GM23338 (cell line): ENCODE data around the gene FKBP8. TPM values are rescaled to one million over a fixed set of nuclear protein-coding genes. Genes with fewer than 3 reads are reported as not detected.

Experiments
- ATAC-seq: fragments of 200-7000 bp; cut with Tn5 transposase; 3 replicates; pipeline ENCODE4 v1.9.1; 2020
- DNase-seq: peaks from one replicate; pipeline ENCODE4 v3.0.0-alpha.2; 2015; ENCODE audit warnings: low spot score
- H2AFZ ChIP-seq: fragments of 200-600 bp; sonication (generic); 2 replicates; pipeline ENCODE4 v1.8.0; 2016; ENCODE audit warnings: antibody characterized with exemption, mild to moderate bottlenecking, moderate library complexity
- H3F3A ChIP-seq: fragments of 200-600 bp; sonication (generic); replicated peaks from 2 replicates; pipeline ENCODE4 v1.8.0; 2017; ENCODE audit warnings: antibody characterized with exemption, mixed run types, low read depth
- H3K27ac ChIP-seq: fragments of 200-600 bp; sonication (generic); 2 replicates; pipeline ENCODE4 v1.6.1; 2016; ENCODE audit warnings: low read depth
- H3K27me3 ChIP-seq: fragments of 200-600 bp; sonication (generic); 2 replicates; pipeline ENCODE4 v1.8.0; 2016; ENCODE audit warnings: mild to moderate bottlenecking, mixed run types, moderate library complexity; ENCODE audit not compliant: insufficient read depth
- H3K36me3 ChIP-seq: fragments of 200-600 bp; sonication (generic); 2 replicates; pipeline ENCODE4 v1.8.0; 2016; ENCODE audit warnings: mild to moderate bottlenecking; ENCODE audit not compliant: insufficient read depth
- H3K4me1 ChIP-seq: fragments of 200-600 bp; sonication (generic); 2 replicates; pipeline ENCODE4 v1.8.0; 2016; ENCODE audit warnings: mild to moderate bottlenecking, moderate library complexity; ENCODE audit not compliant: insufficient read depth
- H3K4me2 ChIP-seq: fragments of 200-600 bp; sonication (generic); 2 replicates; pipeline ENCODE4 v1.7.1; 2017; ENCODE audit warnings: mixed run types
- H3K4me3 ChIP-seq: fragments of 200-600 bp; sonication (generic); 2 replicates; pipeline ENCODE4 v1.6.1; 2016; ENCODE audit warnings: mixed run types
- H3K79me2 ChIP-seq: fragments of 200-600 bp; sonication (generic); replicated peaks from 2 replicates; pipeline ENCODE4 v1.8.0; 2017; ENCODE audit warnings: mild to moderate bottlenecking; ENCODE audit not compliant: insufficient read depth
- H3K9me2 ChIP-seq: fragments of 200-600 bp; sonication (generic); 2 replicates; pipeline ENCODE4 v1.8.0; 2017; ENCODE audit not compliant: insufficient read depth
- H4K20me1 ChIP-seq: fragments of 200-600 bp; sonication (generic); replicated peaks from 2 replicates; pipeline ENCODE4 v1.8.0; 2017; ENCODE audit warnings: mild to moderate bottlenecking; ENCODE audit not compliant: insufficient read depth
- H3K27ac Mint-ChIP-seq: 2 replicates; pipeline ENCODE4 v1.8.0; 2020; ENCODE audit warnings: inconsistent platforms, mild to moderate bottlenecking, moderate library complexity, mixed read lengths
- H3K27me3 Mint-ChIP-seq: 3 replicates; pipeline ENCODE4 v1.8.0; 2022; ENCODE audit warnings: low read depth, mild to moderate bottlenecking, moderate library complexity, mixed read lengths, inconsistent platforms; ENCODE audit not compliant: insufficient read depth, poor library complexity
- H3K36me3 Mint-ChIP-seq: 3 replicates; pipeline ENCODE4 v1.8.0; 2021; ENCODE audit warnings: low read depth, mild to moderate bottlenecking, inconsistent platforms, moderate library complexity, mixed read lengths
- H3K4me1 Mint-ChIP-seq: 3 replicates; pipeline ENCODE4 v1.8.0; 2020; ENCODE audit warnings: mild to moderate bottlenecking, inconsistent platforms, mixed read lengths
- H3K4me3 Mint-ChIP-seq: 3 replicates; pipeline ENCODE4 v1.8.0; 2021; ENCODE audit warnings: moderate library complexity, mild to moderate bottlenecking, inconsistent platforms, mixed read lengths
- H3K9me3 Mint-ChIP-seq: 3 replicates; pipeline ENCODE4 v1.8.0; 2020; ENCODE audit warnings: moderate library complexity, mild to moderate bottlenecking, inconsistent platforms, mixed read lengths
- CREB1 ChIP-seq: fragments of 250-450 bp; sonication (Bioruptor Pico); IDR thresholded peaks from 2 replicates; pipeline ENCODE4 v1.5.0; 2020; ENCODE audit warnings: low read depth, mild to moderate bottlenecking, moderate library complexity
- EZH2 ChIP-seq: fragments of 200-600 bp; sonication (generic); IDR thresholded peaks from one replicate; pipeline ENCODE4 v1.8.0; 2017; ENCODE audit warnings: antibody characterized with exemption, mild to moderate bottlenecking, low read depth; ENCODE audit not compliant: unreplicated experiment
- EZH2phosphoT487 ChIP-seq: fragments of 200-600 bp; sonication (generic); IDR thresholded peaks from one replicate; pipeline ENCODE4 v1.8.1; 2018; ENCODE audit warnings: antibody characterized with exemption; ENCODE audit not compliant: unreplicated experiment
- JUNB ChIP-seq: IDR thresholded peaks from one replicate; pipeline ENCODE4 v1.6.1; 2016; ENCODE audit warnings: antibody characterized with exemption; ENCODE audit not compliant: unreplicated experiment
- NANOG ChIP-seq: IDR thresholded peaks from 2 replicates; pipeline ENCODE4 v1.6.1; 2016; ENCODE audit warnings: antibody characterized with exemption, borderline replicate concordance
- POLR2AphosphoS5 ChIP-seq: IDR thresholded peaks from 2 replicates; pipeline ENCODE4 v1.6.1; 2016; ENCODE audit warnings: antibody characterized with exemption, low read depth
- STAT1 ChIP-seq: IDR thresholded peaks from one replicate; pipeline ENCODE4 v1.6.1; 2016; ENCODE audit warnings: antibody characterized with exemption; ENCODE audit not compliant: unreplicated experiment
- ZNF114 ChIP-seq: fragments of 250-450 bp; sonication (Bioruptor Pico); IDR thresholded peaks from 2 replicates; pipeline ENCODE4 v1.5.0; 2020; ENCODE audit warnings: mild to moderate bottlenecking, moderate library complexity
- ZNF331 ChIP-seq: fragments of 250-450 bp; sonication (Bioruptor Pico); IDR thresholded peaks from 2 replicates; pipeline ENCODE4 v1.5.0; 2020; ENCODE audit warnings: low read depth, mild to moderate bottlenecking, moderate library complexity
- polyA plus RNA-seq: library from polyadenylated mRNA; unstranded; fragments of >200 nt; fragmentation: Nextera tagmentation; extraction: Ambion mirVana; gene quantifications from 2 replicates; pipeline ENCODE4 v1.2.1, GENCODE V29; 2016
- total RNA-seq: library from RNA; depleted of rRNA; stranded (reverse); fragments of >200 nt; shearing (Covaris generic); gene quantifications from 2 replicates; pipeline ENCODE4 v1.2.3, GENCODE V29; 2014
- TF ChIP-seq, protein P1 (sequence below), 2 experiments: fragments of 200-600 bp in 1 of 2; sonication (generic) in 1 of 2; conservative IDR thresholded peaks; 2 replicates each; pipeline versions ENCODE4 v1.5.1 to v1.6.1; 2016 to 2017; ENCODE audit warnings: antibody characterized with exemption in 2 of 2, low read depth in 2 of 2, mild to moderate bottlenecking in 2 of 2, moderate library complexity in 1 of 2
- TF ChIP-seq, protein P2 (sequence below): IDR thresholded peaks from 2 replicates; pipeline ENCODE4 v1.6.1; 2016; ENCODE audit warnings: antibody characterized with exemption
- TF ChIP-seq, protein P3 (sequence below): IDR thresholded peaks from one replicate; pipeline ENCODE4 v1.6.1; 2018; ENCODE audit warnings: antibody characterized with exemption; ENCODE audit not compliant: unreplicated experiment
- TF ChIP-seq, protein P4 (sequence below): fragments of 250-450 bp; sonication (Bioruptor Pico); IDR thresholded peaks from 2 replicates; pipeline ENCODE4 v1.5.0; 2020; ENCODE audit warnings: mild to moderate bottlenecking, moderate library complexity

The FKBP8 gene
- total and polyA plus RNA-seq, 2 experiments from 2014 or later, result 158 to 367 TPM

DNA sequence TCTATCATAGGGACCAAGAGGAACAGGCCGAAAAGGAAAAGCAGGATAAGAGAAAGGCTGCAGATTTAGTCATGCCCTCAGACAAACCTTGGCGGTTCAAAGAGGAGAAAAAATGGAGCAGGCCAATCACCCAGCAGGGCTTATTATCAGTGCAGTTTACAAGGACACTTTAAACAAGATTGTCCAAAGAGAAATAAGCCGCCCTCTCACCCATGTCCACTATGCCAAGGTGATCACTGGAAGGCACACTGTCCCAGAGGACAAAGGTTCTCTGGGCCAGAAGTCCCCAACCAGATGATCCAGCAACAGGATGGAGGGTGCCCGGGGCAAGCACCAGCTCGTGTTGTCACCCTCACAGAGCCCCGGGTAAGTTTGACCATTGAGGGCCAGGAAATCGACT is 36.9 kb upstream of the FKBP8 start:
- peaks cover 23% of the 10 kb centered on the region for H3F3A ChIP-seq
- TF ChIP-seq EZH2phosphoT487 (no peak), JUNB (no peak), ZNF114 (CRISPR knock-in tag) (no peak), EZH2 (no peak), ZNF331 (CRISPR knock-in tag) (no peak), STAT1 (no peak), POLR2AphosphoS5 (no peak), CREB1 (CRISPR knock-in tag) (no peak), NANOG (no peak)
- TF ChIP-seq, protein P1, sequence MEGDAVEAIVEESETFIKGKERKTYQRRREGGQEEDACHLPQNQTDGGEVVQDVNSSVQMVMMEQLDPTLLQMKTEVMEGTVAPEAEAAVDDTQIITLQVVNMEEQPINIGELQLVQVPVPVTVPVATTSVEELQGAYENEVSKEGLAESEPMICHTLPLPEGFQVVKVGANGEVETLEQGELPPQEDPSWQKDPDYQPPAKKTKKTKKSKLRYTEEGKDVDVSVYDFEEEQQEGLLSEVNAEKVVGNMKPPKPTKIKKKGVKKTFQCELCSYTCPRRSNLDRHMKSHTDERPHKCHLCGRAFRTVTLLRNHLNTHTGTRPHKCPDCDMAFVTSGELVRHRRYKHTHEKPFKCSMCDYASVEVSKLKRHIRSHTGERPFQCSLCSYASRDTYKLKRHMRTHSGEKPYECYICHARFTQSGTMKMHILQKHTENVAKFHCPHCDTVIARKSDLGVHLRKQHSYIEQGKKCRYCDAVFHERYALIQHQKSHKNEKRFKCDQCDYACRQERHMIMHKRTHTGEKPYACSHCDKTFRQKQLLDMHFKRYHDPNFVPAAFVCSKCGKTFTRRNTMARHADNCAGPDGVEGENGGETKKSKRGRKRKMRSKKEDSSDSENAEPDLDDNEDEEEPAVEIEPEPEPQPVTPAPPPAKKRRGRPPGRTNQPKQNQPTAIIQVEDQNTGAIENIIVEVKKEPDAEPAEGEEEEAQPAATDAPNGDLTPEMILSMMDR (conservative IDR thresholded peaks at IDR 0.05; ENCODE audit: low read depth in 2 of 2), result no peak
- TF ChIP-seq, protein P2, sequence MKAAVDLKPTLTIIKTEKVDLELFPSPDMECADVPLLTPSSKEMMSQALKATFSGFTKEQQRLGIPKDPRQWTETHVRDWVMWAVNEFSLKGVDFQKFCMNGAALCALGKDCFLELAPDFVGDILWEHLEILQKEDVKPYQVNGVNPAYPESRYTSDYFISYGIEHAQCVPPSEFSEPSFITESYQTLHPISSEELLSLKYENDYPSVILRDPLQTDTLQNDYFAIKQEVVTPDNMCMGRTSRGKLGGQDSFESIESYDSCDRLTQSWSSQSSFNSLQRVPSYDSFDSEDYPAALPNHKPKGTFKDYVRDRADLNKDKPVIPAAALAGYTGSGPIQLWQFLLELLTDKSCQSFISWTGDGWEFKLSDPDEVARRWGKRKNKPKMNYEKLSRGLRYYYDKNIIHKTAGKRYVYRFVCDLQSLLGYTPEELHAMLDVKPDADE, result no peak
- TF ChIP-seq, protein P3, sequence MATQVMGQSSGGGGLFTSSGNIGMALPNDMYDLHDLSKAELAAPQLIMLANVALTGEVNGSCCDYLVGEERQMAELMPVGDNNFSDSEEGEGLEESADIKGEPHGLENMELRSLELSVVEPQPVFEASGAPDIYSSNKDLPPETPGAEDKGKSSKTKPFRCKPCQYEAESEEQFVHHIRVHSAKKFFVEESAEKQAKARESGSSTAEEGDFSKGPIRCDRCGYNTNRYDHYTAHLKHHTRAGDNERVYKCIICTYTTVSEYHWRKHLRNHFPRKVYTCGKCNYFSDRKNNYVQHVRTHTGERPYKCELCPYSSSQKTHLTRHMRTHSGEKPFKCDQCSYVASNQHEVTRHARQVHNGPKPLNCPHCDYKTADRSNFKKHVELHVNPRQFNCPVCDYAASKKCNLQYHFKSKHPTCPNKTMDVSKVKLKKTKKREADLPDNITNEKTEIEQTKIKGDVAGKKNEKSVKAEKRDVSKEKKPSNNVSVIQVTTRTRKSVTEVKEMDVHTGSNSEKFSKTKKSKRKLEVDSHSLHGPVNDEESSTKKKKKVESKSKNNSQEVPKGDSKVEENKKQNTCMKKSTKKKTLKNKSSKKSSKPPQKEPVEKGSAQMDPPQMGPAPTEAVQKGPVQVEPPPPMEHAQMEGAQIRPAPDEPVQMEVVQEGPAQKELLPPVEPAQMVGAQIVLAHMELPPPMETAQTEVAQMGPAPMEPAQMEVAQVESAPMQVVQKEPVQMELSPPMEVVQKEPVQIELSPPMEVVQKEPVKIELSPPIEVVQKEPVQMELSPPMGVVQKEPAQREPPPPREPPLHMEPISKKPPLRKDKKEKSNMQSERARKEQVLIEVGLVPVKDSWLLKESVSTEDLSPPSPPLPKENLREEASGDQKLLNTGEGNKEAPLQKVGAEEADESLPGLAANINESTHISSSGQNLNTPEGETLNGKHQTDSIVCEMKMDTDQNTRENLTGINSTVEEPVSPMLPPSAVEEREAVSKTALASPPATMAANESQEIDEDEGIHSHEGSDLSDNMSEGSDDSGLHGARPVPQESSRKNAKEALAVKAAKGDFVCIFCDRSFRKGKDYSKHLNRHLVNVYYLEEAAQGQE, result no peak
- TF ChIP-seq, protein P4, sequence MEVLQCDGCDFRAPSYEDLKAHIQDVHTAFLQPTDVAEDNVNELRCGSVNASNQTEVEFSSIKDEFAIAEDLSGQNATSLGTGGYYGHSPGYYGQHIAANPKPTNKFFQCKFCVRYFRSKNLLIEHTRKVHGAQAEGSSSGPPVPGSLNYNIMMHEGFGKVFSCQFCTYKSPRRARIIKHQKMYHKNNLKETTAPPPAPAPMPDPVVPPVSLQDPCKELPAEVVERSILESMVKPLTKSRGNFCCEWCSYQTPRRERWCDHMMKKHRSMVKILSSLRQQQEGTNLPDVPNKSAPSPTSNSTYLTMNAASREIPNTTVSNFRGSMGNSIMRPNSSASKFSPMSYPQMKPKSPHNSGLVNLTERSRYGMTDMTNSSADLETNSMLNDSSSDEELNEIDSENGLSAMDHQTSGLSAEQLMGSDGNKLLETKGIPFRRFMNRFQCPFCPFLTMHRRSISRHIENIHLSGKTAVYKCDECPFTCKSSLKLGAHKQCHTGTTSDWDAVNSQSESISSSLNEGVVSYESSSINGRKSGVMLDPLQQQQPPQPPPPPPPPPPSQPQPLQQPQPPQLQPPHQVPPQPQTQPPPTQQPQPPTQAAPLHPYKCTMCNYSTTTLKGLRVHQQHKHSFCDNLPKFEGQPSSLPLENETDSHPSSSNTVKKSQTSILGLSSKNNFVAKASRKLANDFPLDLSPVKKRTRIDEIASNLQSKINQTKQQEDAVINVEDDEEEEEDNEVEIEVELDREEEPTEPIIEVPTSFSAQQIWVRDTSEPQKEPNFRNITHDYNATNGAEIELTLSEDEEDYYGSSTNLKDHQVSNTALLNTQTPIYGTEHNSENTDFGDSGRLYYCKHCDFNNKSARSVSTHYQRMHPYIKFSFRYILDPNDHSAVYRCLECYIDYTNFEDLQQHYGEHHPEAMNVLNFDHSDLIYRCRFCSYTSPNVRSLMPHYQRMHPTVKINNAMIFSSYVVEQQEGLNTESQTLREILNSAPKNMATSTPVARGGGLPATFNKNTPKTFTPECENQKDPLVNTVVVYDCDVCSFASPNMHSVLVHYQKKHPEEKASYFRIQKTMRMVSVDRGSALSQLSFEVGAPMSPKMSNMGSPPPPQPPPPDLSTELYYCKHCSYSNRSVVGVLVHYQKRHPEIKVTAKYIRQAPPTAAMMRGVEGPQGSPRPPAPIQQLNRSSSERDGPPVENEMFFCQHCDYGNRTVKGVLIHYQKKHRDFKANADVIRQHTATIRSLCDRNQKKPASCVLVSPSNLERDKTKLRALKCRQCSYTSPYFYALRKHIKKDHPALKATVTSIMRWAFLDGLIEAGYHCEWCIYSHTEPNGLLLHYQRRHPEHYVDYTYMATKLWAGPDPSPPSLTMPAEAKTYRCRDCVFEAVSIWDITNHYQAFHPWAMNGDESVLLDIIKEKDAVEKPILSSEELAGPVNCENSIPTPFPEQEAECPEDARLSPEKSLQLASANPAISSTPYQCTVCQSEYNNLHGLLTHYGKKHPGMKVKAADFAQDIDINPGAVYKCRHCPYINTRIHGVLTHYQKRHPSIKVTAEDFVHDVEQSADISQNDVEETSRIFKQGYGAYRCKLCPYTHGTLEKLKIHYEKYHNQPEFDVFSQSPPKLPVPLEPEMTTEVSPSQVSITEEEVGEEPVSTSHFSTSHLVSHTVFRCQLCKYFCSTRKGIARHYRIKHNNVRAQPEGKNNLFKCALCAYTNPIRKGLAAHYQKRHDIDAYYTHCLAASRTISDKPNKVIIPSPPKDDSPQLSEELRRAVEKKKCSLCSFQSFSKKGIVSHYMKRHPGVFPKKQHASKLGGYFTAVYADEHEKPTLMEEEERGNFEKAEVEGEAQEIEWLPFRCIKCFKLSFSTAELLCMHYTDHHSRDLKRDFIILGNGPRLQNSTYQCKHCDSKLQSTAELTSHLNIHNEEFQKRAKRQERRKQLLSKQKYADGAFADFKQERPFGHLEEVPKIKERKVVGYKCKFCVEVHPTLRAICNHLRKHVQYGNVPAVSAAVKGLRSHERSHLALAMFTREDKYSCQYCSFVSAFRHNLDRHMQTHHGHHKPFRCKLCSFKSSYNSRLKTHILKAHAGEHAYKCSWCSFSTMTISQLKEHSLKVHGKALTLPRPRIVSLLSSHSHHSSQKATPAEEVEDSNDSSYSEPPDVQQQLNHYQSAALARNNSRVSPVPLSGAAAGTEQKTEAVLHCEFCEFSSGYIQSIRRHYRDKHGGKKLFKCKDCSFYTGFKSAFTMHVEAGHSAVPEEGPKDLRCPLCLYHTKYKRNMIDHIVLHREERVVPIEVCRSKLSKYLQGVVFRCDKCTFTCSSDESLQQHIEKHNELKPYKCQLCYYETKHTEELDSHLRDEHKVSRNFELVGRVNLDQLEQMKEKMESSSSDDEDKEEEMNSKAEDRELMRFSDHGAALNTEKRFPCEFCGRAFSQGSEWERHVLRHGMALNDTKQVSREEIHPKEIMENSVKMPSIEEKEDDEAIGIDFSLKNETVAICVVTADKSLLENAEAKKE, result no peak
- H2AFZ ChIP-seq, result no peak overlapping the region
- H3K4me2 ChIP-seq, result no peak overlapping the region
- no peaks in the 10 kb centered on the region for H3K9me3 Mint-ChIP-seq
- H3K27ac Mint-ChIP-seq, result no peak overlapping the region
- peak; percentile 0 for DNase-seq
- H4K20me1 ChIP-seq, result peaks cover 4% of the 10 kb centered on the region
- no peak for ATAC-seq
- no peaks in the 10 kb centered on the region for H3K79me2 ChIP-seq
- H3K4me3 Mint-ChIP-seq, result no peak overlapping the region
- H3K4me1 Mint-ChIP-seq, result no peaks in the 10 kb centered on the region
- H3K9me2 ChIP-seq, result no peaks in the 10 kb centered on the region
- peaks cover 27% of the 10 kb centered on the region for H3K36me3 Mint-ChIP-seq
- peaks cover 16% of the 10 kb centered on the region for H3K27me3 Mint-ChIP-seq
- peaks cover 12% of the 10 kb centered on the region for H3K36me3 ChIP-seq
- no peaks in the 10 kb centered on the region for H3K27me3 ChIP-seq
- H3K4me1 ChIP-seq, result no peaks in the 10 kb centered on the region
- H3K27ac ChIP-seq, result no peak overlapping the region
- no peak overlapping the region for H3K4me3 ChIP-seq
